Tibial nerve (tissue), 4 donors: ENCODE results near the gene PHF21B.

Experiments used
- EP300 ChIP-seq, 2 donors: sonication (generic); formaldehyde crosslinking; IDR thresholded peaks; one replicate each; pipeline ENCODE4 v1.6.1; 2017; ENCODE audit warnings: antibody characterized with exemption in 2 of 2, mild to moderate bottlenecking in 1 of 2
- POLR2A ChIP-seq, 2 donors: fragments of 450-650 bp; IDR thresholded peaks; one replicate each; pipeline ENCODE4 v1.6.1; 2017; ENCODE audit warnings: antibody characterized with exemption in 2 of 2, mild to moderate bottlenecking in 2 of 2, moderate library complexity in 2 of 2
- TF ChIP-seq, protein P1 (sequence below), 5 experiments: fragments of 200-600 bp in 3 of 5; fragments of 450-650 bp in 2 of 5; sonication (generic) in 3 of 5; IDR thresholded peaks; one replicate each; pipeline ENCODE4 v1.5.1; 2016 to 2019; ENCODE audit warnings: antibody characterized with exemption in 5 of 5, mild to moderate bottlenecking in 3 of 5, moderate library complexity in 2 of 5

DNA sequence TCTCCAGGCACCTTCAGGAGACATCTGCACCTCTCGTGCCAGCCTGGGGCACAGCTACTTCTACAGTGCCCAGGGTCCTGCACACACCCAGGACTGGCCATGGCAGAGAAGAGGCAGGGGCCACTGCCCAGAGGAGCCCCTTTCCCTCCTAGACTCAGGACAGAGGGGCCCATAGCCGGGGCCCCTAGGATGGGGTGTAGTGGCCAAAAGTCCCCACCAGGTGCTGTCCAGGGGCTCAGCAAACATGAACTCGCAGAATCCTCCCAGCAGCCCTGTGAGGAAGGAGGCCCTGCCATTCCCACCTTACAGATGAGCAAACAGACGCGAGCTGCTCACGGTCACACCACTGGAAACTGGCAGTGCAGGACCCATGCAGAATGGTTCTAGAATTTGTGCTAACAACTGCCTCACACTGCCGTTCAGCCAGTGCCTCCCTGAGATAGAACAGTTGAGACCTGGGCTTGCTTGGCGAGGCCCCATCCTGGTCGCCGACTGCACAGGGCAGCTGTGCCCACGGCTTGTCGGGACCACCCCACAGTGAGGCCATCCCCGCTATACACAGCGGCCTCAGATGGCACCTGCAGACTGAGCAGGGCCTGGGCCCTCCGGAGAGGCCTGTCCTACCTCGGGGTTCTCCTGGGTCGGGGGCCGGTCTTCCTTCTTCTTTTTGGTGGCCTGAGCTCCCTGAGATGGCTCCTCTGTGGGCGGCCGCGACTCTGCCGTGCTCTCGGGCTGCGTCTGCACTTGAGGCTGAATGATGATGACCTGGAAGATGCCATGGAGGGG is 96.4 kb downstream of the PHF21B start:
- TF ChIP-seq, protein P1, sequence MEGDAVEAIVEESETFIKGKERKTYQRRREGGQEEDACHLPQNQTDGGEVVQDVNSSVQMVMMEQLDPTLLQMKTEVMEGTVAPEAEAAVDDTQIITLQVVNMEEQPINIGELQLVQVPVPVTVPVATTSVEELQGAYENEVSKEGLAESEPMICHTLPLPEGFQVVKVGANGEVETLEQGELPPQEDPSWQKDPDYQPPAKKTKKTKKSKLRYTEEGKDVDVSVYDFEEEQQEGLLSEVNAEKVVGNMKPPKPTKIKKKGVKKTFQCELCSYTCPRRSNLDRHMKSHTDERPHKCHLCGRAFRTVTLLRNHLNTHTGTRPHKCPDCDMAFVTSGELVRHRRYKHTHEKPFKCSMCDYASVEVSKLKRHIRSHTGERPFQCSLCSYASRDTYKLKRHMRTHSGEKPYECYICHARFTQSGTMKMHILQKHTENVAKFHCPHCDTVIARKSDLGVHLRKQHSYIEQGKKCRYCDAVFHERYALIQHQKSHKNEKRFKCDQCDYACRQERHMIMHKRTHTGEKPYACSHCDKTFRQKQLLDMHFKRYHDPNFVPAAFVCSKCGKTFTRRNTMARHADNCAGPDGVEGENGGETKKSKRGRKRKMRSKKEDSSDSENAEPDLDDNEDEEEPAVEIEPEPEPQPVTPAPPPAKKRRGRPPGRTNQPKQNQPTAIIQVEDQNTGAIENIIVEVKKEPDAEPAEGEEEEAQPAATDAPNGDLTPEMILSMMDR (IDR thresholded peaks at IDR 0.05) = no peak
- no peak for TF ChIP-seq EP300 (IDR thresholded peaks at IDR 0.05)
- TF ChIP-seq POLR2A (IDR thresholded peaks at IDR 0.05) = no peak
